Fibroblast of skin of left biceps (primary cell): ENCODE data around the gene DOHH.

ENCODE experiments used
- DNase-seq, 2 experiments: peaks; one replicate each; pipeline ENCODE4 v3.0.0-alpha.2; 2013; ENCODE audit warnings: low read depth in 2 of 2

Gene DOHH

GRCh38 chr19:3478409-3479176, 21.9 kb downstream of the DOHH start:
- no peak for DNase-seq

DNA sequence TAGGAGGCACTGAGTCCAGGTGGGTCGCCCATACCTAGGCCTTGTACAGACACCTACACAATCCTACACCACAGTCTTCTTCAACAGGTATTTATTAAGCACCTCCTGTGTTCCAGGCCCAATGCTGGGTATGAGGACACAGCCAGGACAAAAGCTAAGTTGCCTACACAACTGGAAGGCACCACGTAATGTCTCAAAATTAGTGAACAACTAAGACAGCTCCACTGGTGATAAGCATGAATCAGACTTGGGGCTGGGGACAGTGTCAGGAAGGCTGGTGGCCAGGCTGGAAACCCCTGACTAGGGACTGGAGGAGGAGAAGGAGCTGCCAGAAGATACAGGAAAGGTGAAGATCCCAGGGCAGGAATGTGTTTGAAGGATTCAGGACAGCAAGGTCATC, 22.5 kb downstream of the DOHH start:
- DNase-seq: no peak

- no peak for DNase-seq
Observed at GRCh38 chr19:3477506-3477905, 23.0 kb downstream of the DOHH start.

GRCh38 chr19:3476830-3477229, 23.6 kb downstream of the DOHH start:
- no peak for DNase-seq

- no peak for DNase-seq
Observed at GRCh38 chr19:3475449-3475848, 25.0 kb downstream of the DOHH start.

- DNase-seq: no peak
Observed at GRCh38 chr19:3474614-3475013, 25.9 kb downstream of the DOHH start.

DNA sequence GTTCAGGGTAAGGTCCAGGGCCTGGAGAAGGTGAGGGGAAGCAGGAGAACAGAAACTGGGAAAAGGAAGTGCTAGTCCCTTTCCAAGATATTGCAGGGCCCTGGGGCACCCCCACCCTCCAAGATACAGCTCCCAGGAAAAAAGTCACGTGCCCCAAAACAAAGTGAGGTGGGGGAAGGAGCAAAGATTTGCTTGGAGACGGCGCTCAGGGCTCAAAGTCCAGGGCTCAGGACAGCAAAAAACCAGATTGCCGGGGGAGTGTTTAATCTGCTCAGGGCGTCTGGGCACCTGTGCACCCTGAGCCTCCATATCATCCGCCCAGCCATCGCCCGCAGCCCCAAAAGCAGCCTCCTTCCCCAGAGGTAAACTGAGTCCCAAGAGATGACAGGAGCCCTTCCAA, 26.5 kb downstream of the DOHH start:
- DNase-seq: no peak

GRCh38 chr19:3471954-3472655, 28.4 kb downstream of the DOHH start:
- no peak for DNase-seq

- DNase-seq: no peak
Observed at GRCh38 chr19:3470500-3471128, 29.9 kb downstream of the DOHH start.

DNA sequence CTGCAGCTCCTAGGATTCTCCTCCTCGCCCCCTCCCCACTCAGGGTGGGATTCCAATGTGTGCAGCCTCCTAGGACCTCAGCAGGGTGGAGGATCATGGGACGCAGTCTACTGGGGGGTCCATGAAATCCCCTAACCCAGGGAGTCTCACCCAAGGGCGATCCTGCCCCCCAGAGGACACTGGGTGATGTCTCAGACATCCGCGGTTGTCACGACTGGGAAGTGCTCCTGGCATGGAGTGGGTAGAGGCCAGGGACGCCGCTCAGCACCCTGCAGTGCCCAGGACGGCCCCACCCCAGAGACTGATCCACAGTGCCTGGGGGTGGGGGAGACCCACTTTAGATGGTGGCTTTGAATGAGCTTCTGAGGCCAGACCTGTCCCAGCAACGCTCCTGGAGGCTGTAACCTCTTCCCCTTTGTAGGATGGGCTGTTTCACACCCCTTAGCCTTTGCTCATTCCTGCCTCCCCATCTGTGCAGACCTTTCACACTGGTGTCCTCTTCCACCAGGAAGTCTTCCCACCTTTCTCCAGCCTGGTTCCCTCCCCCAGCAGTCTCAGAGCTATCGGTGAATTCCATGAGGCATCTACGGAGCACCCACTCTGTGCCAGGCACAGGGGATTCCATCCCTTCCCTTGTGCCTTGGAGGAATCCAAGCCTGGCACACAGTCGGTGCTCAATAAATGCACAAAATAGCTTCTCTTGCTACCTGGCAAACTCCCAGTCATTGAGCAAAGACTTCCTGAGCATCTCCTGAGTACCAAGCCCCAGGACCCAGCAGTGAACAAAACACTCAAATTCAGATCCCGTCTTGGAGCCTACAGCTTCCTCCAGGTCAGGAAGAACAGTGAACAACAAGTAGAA, 30.6 kb downstream of the DOHH start:
- DNase-seq: no peak

- DNase-seq: no peak
Observed at GRCh38 chr19:3468211-3468610, 32.3 kb downstream of the DOHH start.

DNA sequence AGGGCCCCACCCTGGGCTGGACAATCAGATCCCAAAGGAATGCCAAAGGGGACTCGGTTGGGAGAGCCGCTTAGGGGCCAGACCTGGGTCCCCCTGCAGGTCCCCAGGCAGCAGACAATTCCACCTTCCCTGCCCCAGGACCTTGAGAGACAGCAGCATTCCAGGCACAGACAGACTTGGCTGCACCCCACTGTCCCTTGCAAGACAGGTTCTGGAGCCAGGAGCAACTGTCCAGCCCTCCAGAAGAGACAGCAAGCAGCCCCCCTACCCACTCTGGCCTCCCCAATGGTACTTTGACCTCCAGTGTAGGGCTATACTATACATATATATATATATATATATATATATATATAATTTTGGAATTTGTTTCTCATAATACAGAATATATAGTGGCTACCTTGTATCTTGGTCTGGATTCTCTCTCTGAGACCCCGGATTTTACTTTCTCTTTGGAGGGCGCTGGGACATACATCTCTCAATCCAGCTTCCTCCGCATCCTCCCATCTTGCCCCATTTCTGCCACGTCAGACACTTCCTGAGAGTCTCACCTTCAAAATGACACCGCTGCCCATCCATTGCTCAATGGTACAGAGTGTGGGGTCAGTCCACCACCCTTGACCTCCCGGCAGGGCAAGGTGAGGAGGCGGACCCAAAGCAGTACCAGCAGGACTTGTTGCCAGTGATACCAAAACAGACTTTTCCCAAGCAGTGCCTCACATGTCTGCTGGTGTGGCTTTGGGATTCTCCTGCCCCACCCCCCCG, 32.9 kb downstream of the DOHH start:
- DNase-seq: no peak

GRCh38 chr19:3466635-3467034, 33.8 kb downstream of the DOHH start:
- no peak for DNase-seq

DNA sequence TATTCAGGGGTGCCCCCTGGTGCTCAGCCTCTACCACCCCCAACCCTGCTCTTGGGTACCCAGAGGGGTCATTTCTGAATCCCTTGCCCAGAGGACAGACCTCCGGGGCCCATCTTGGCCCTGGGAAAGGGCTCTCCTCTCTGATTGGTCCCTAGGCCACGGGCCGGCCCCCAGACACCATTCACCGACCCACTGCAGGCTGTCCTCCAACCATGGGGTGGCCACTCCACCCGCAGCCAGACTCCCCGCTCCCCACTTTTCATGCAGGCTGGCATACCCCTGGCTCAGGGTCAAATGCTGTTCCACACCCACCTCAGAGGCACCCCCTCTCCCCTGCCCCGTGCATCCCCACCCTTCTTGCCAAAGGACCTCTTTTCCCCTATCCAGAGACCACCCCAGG, 34.9 kb downstream of the DOHH start:
- DNase-seq: no peak

DNA sequence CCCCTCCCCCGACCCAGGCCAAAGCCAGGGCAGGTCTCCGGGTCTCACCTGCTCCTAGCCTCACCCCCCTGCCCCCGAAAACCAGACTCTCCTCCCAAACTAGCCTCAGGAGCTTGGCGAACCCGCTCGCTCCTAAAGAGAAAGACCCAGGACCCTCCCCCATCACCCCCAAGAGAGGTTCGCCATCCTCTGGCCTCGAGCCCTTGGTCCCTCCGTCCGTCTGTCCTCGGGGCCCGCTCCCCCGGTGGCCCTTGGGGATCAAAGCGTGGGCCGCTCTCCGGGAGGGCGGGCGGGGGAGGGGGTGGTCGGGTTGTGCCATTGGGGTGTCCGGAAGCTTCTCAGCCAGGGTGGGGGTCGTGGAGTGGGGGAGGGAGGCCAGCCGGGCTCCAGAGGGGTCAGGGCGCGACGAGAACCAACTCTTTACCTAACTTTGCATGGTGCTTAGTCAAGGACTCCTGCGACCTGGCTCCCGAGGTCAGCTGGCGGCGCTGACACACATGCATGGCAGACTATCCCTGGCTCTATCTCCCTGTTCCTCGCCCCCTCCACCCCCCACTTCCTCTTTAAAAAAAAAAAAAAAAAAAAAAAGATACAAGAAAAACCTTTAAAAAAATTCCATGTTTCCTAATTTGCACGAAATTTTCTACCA, 35.8 kb downstream of the DOHH start:
- no peak for DNase-seq

DNA sequence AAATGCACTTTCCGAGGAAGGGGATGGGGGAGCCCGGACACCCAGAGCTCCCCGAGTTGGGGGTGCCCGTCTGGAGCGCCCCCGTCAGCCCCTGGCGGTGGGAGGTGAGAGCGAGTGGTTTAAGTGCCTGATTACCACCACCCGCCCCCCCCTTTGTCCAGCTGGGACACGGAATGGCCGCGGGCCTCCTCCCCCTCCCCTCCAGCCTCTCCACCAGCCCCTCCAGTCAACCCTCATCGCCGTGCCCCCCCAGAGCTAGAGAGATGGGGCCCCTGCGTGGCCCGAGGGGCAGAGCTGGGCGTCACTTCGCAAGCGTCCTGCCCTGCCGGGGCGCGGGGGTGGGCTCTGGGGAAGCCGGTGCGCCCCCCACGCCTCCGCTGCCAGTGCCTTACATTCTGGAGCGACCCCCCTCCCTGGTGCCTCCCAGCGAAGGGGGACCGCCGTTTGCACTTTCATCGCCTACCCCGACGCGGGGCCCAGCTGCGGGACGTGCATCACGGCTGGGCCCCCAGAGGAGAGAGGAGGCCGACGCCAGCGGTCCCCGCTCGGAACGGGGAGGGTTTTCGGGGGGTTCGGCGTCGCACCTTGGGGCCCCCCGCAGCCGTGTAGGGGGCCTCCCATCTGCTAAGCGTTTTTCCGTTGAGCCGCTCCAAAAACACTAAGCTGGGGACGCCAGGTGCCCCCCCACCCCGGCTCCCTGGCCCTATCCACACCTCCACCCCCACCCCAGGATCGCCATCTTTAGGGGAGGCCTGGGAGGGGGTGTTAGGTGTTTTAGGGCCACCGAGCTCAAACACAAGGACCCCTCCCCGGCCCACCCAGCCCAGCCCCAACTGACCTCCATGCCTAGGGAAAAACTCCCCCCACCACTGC, 36.5 kb downstream of the DOHH start:
- DNase-seq: no peak

DNA sequence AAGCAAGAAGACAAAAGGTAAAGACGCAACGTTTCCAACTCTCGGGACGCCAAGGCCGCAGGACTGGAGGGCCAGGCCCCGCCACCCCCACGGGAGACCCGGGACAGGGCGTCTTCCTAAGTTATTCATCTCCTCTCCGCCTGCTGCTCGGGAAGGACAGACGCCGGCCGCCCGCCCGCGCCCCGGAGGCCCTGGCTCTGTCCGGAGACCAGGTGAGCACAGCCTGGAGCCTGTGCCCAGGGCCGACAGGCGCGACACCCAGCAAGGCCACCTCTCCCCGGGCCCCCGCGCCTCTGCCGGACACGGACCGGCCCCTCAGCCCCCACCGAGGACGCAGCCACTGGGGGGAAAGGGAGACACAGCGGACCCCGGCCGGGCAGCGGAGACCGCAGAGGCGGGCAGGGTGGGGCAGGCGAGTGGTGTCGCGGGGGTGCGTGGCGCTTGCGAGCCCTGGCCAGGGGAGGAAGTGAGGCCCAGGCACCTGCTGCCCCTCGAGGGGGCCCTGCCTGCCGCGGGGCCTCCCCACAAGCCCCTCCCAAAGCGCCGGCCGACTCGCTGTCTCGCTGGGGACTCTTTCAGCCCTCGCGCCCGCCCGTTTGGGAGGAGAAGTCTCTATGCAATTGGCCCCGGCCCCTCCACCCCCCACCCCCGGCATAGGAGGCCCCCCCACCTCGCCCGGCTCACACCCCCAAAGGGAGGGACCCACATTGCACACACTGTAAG, 37.3 kb downstream of the DOHH start:
- no peak for DNase-seq

DNA sequence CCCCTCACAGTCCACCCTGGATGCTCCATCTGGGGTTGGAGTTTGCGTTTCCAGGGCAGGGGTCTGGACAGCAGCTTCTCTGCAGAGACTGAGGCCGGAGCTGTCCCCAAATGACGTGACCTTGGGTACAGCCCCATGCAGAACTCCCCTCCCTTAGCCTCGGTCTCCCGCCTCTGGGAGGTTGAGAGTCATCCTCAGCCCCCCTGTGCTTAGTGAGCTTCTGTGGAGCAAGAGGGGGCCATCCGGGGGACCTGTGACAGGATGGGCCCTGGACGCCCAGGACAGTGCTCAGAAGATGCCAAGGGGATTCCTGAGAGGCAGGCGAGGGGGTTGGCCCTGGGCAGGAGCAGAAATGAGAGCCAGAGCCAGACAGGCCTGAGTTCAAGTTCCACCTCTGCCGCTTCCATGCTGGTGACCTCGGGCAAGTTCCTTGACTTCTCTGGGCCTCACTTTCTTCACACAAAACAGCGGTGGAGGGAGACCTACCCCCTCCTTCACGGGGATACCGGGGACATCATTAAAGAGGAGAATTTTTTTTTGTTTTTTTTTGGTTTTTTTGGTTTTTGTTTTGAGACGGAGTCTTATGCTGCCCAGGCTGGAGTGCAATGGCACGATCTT, 40.4 kb downstream of the DOHH start:
- DNase-seq: no peak
